Activated CD4-positive, CD25-positive, alpha-beta regulatory T cell (primary cell): Measurements from ENCODE around the gene UTS2B.
"Not testable (repeated sequence)": the region's sequence is repeated elsewhere in the genome, so short reads cannot be mapped to it uniquely, and the experiment has no call there.

Source experiments
- DNase-seq, 4 experiments: peaks; one replicate each; lab custom pipeline; 2025; lab: John Stamatoyannopoulos, UW

UTS2B gene

DNA sequence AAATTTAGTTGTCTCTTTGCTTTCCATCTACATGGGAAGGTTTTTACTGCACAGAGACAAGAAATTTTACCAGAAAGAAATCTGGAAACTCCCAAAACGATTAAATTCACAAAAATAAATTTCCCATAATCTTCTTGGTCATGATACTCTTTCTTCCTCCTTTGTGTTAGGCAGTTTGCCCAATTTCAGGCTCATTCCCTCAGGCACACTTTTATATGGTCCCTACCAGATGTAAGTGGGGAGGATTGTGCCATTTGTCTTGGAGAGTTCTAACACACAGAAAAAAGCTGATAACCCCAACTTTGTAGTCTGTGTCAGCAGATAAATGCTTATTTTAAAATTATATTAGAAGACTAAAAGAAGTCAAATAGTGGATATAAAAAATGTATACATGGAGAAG is 50.2 kb downstream of the UTS2B start:
- no peak for DNase-seq

DNA sequence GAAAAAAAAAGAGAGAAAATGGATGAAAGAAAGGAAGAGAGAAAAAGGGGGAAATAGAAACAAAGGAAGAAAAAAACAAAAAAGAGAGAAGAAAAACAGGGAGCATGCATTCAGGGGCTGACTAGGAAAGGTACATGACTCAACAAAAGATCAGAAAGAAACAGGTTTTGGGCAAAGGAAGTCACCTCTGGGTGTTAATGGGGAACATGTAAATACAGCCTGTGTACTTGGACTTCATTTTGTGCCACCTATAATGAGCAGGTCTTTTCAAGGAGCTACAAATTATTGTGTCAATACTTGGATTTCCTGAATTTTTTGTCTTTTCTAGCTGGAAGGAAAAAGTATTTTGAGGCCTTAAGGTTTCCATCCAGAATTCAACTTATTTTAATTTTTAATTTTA is 54.6 kb downstream of the UTS2B start:
- DNase-seq = no peak

- not testable (repeated sequence) for DNase-seq
These were observed 55.1 kb downstream of the UTS2B start for GRCh38 chr3:191275244-191275643.

GRCh38 chr3:191269289-191270085 is 60.8 kb downstream of the UTS2B start:
- DNase-seq = no peak

- no peak for DNase-seq
These were observed 61.6 kb downstream of the UTS2B start for GRCh38 chr3:191268737-191269136.

DNA sequence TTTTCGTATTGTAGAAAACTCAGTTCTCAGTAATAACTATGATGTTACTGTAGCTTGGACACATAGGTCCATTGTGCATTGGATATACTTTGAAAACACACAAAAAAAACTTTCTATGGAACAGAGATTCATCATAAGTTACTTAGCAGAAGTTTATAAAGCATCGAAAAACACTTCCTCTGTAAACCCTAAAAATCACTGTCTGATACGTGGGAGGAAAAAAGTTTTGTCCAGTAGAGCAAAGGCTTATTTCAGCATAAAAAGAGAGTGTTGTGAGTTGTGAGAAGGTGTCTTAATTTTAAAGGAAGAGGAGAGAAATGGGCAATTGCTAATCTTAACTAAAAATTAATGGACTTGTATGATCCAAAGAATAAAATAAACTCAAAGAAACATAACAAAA is 66.5 kb downstream of the UTS2B start:
- DNase-seq = no peak

- no peak for DNase-seq
These were observed 67.0 kb downstream of the UTS2B start for GRCh38 chr3:191263365-191263764.

GRCh38 chr3:191262650-191263049 is 67.7 kb downstream of the UTS2B start:
- no peak for DNase-seq

- no peak for DNase-seq
These were observed 69.1 kb downstream of the UTS2B start for GRCh38 chr3:191261304-191261638.

DNA sequence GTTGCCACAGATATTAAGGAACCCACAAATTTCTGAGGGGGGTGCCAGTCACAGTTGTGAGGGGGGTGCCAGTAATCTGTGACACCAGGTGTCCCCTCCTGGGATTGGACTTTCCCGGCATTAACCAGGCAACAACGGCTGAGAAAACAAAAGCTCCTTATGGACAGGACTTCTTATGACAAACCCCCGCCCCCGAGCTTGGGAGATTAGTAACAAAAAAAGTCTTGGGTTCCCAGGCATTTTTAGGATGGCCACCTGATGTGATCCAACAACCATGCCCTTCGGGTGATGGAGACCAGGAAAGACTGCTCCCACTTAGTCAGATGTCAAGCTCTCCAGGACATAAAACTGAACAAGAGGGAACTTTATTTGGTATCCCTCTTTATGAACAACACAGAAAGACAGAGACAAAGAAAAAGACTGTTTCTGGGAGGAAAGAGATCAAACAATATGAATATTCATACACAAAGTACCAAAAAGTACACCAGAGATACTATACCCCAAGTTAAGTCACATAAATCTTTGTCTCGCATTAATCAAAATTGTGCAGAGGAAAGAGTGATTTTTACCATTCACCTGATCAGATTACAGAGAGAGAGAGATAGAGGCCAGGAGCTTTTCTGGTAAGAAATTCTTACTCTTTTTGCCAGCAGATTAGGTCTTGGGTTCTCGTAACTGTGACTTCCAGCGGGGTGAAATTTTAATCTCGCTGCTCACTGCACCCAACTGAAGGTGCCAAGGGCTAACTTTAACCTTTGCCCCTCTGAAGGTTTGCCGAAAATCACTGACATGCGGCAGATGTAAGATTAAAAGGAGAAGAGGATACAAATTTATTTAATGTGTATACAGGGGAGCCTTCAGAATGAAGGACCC is 69.7 kb downstream of the UTS2B start:
- no peak for DNase-seq

DNA sequence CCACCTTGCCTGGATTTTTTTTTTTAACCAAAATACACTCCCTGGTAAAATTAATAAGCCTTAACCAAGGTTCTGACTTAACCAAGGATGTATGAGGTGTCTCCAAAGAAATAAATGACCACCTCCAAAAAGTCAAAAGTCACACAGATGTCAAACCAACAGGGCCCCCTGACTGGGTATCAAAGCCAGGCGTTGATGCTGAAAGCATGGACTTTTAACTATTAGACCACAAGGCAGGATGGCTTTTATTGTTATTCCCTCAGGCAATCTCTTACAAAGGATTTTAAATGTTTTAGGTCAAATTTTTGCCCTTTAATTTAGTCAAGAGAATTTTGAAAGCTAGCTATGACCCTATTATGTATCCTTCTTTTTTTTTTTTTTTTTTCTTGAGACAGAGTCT is 70.8 kb downstream of the UTS2B start:
- no peak for DNase-seq

DNA sequence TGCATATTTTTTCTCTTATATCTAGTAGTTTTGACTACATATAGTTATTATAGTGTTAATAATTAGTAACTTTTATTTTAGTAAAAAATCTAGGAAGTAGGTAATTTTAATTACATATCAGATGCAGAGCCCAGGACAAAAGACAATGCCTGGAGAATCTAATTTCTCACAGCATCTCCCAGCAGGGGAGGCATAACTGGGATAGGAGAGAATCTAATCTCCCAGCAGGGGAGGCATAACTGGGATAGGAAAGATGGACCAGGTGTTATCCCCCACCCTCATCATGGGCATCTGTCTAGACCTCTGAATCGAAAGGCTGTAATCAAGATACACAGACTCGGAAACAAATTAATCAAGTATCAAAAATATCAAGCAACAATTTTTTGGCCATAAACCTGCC is 73.0 kb downstream of the UTS2B start:
- no peak for DNase-seq

DNA sequence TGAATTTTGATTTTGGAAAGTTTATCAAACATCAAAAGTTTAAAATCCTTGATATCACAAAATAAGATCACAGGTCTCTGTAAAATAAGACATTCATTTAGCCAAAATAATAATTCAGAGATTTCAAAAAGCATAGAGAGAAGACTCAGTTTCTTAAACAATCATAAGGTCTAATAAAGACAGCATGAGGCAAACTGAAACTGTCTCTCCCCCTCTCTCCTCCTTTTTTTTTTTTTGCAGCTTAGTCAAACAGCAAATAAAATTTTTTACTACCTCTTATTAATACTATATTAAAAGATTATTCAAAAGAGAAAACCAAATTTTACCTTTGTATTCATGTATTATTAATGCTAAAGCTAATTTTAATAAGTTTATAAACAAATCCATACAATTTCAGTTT is 73.9 kb downstream of the UTS2B start:
- no peak for DNase-seq

DNA sequence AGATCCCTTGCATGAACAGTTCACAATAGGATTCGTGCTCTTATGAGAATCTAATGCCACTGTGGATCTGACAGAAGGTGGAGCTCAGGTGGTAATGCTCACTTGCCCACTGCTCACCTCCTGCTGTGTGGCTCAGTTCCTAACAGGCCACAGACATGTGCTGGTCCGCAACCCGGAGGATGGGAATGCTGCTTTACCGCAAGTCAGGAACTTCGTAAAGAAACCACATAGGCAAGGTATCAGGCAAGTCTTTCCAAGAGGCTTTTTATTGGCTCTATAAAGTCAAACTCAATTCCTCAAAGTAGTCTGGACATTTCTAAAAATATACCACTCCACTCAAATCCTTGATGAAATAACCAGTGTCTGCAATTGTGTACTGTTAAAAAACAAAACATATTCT is 75.2 kb downstream of the UTS2B start:
- DNase-seq = no peak

- DNase-seq = no peak
These were observed 76.0 kb downstream of the UTS2B start for GRCh38 chr3:191254098-191254873.

DNA sequence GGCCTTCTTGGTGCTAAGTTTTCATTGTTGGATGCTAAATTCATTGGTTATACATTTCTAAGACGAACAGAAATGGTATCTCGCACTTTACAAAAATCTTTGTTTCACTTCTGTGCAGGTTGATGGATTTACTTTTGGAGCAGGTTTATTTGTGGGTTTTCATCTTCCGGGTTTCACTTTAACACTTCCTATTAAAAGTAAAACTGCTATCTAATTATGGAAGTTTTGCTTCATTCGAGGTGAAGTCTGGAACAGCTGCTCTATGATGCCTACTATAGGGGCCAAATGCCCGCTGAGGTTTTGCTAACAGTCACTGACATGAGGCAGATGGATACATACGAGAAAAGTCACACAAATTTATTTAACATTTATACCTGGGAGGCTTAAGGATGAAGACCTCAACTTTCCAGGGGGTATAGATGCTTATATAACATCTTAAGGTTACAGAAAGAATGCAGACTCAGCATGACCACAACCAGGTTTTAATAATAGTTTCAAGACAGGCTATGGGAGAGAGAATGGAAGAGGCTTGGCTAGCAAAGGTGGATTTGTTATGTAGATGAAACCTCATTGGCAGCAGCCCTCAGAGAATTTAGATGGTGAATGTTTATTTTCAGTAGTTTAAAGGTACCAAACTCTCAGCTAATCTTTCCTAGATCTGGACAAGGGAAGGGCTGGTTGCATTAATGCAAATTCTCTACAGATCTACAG is 77.1 kb downstream of the UTS2B start:
- DNase-seq = no peak

DNA sequence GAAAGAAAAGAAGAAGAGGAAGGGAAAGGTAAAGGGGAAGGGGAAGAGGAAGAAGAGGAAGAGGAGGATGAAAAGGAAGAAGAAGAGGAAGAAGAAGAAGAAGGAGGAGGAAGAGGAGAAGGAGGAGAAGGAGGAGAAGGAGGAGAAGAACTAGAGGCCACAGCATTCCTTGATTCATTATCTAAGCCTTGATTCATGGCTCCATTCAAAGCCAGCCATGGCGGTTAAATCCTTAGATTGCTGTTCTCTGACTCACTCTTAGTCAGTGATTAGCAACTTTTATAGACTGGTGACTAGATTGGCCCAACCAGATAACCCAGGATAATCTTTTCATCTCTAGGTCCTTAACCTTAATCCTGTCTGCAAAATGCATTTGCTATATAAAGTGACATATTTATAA is 83.7 kb downstream of the UTS2B start:
- DNase-seq = no peak

GRCh38 chr3:191246034-191246433 is 84.3 kb downstream of the UTS2B start:
- not testable (repeated sequence) for DNase-seq

- no peak for DNase-seq
These were observed 86.0 kb downstream of the UTS2B start for GRCh38 chr3:191244242-191244867.

DNA sequence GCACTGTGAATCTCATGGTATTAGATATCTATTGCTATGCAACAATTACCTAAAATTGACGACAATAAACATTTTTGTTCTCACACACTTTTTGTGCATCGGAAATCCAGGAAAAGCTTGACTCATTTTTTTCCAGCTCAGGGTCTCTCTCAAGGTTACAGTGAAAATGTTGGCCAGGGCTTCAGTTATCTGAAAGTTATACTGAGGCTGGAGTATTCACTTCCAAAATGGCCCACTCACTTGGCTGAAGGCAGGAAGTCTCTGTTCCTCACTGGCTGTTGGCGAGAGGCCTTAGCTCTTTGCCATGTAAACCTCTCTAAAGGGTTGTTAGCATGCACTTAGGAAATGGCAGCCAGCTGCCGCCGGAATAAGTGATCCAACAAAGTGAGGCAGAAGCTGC is 89.8 kb downstream of the UTS2B start:
- no peak for DNase-seq

- no peak for DNase-seq
These were observed 90.8 kb downstream of the UTS2B start for GRCh38 chr3:191239407-191240031.
